Stimulated activated CD8-positive, alpha-beta memory T cell treated with anti-CD3 and anti-CD28 coated beads, Interleukin-12 subunit alpha, Interleukin-12 subunit beta, amount 100 ng/mL, for 4 hours (primary cell): ENCODE results near the gene TSKU.
"Not testable (repeated sequence)": the region's sequence is repeated elsewhere in the genome, so short reads cannot be mapped to it uniquely, and the experiment has no call there.

Experiments used
- DNase-seq: peaks from one replicate; pipeline ENCODE4 v3.0.0-alpha.2; 2020; ENCODE audit warnings: low read depth

The TSKU gene

GRCh38 chr11:76824980-76825725, 42.0 kb downstream of the TSKU start:
- DNase-seq: no peak

- no peak for DNase-seq
Observed at GRCh38 chr11:76825726-76826396, 42.7 kb downstream of the TSKU start.

DNA sequence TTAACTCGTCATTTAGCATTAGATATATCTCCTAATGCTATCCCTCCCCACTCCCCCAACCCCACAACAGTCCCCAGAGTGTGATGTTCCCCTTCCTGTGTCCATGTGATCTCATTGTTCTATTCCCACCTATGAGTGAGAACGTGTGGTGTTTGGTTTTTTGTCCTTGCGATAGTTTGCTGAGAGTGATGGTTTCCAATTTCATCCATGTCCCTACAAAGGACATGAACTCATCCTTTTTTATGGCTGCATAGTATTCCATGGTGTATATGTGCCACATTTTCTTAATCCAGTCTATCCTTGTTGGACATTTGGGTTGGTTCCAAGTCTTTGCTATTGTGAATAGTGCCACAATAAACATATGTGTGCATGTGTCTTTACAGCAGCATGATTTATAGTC, 43.4 kb downstream of the TSKU start:
- not testable (repeated sequence) for DNase-seq

GRCh38 chr11:76827005-76827404, 43.8 kb downstream of the TSKU start:
- DNase-seq: not testable (repeated sequence)

GRCh38 chr11:76830639-76831327, 47.6 kb downstream of the TSKU start:
- no peak for DNase-seq

- DNase-seq: no peak
Observed at GRCh38 chr11:76831686-76832310, 48.6 kb downstream of the TSKU start.

- DNase-seq: no peak
Observed at GRCh38 chr11:76832361-76832760, 49.2 kb downstream of the TSKU start.

- no peak for DNase-seq
Observed at GRCh38 chr11:76834151-76834550, 51.0 kb downstream of the TSKU start.

DNA sequence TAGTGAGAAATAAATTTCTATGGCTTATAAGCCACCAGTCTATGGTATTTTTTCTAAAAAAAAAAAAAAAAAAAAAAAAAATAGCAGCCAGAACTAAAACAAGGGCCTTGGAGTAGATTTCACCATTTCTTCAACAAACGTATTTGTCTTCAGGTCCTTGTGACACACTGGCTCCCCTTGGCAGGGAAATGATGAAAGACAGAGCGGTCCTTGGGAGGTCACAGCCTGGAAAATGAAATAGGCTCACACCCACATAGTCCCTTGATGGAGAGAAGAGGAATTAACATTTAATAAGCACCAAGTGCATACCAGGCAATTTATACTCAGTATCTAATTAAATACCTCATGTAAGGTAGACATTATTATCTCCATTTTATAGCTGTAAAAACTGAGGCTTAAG, 51.9 kb downstream of the TSKU start:
- DNase-seq: no peak

DNA sequence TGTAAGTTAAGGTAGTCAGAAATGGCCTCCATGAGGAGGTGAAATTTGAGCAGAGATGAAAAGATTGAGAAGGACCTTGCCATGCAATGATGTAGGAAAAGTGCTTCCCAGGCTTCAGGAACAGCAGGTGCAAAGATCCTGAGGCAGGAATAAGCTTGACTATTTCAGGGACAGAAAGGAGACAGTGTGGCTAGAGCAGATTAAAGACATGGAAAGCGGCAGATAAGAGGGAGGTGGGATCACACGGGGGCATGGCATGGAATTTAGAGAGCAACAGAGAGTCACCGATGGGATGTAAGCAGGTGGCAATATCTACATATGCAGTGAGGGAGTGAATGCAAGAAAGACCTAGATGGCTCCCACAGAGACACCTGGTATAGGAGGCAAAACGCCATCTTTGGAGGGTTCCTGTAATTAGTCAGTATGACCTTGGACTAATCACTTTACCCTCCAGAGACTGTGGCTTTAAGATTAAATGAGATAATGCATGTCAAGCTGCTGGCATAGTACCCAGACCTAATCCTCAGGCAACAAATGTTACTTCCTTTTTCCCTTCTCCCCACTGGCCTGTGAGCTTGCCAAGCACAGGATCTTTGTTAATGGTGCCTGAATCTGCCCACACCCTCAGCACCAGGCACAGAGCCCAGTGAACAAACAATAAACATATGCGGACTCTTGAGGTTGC, 52.9 kb downstream of the TSKU start:
- DNase-seq: no peak

GRCh38 chr11:76836613-76837291, 53.6 kb downstream of the TSKU start:
- no peak for DNase-seq

- DNase-seq: no peak
Observed at GRCh38 chr11:76837696-76838677, 54.8 kb downstream of the TSKU start.

DNA sequence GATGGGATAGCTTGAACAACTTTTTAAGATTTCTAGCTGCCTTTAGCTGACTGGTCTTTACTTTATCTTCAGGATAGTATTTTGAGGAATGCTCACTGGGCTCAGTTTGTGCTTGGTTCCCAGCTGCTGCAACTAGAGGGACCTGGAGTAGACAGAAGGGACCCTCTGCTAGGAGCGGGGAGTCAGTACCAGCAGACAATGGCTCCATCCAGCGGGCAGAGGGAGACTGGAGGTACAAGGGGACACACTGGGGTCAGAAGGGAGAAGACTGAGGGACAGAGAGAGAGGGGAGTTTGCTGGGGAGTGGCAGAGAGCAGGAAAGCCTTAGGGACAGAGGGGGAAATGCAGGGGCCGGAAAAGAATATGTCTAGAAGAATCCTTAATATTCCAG, 55.5 kb downstream of the TSKU start:
- DNase-seq: no peak

DNA sequence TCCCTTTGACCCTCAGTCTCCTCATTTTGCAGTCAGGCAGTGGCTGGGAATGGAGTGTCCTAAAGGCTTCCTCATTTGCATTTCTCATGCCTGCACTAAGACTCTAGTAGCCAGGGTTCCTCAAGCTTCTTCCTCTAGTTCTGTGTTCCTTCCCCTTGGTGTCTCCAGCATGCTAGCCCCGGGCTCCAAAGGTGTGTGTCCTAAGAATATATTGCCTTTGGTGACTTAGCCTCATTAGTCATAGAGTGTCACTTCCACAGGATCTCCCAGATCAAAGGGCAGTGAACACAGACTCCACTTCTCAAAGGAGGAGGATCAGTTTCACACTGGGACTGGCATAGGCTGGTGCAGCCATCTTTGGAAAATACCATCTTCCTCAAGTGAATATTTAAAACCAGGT, 56.2 kb downstream of the TSKU start:
- no peak for DNase-seq

DNA sequence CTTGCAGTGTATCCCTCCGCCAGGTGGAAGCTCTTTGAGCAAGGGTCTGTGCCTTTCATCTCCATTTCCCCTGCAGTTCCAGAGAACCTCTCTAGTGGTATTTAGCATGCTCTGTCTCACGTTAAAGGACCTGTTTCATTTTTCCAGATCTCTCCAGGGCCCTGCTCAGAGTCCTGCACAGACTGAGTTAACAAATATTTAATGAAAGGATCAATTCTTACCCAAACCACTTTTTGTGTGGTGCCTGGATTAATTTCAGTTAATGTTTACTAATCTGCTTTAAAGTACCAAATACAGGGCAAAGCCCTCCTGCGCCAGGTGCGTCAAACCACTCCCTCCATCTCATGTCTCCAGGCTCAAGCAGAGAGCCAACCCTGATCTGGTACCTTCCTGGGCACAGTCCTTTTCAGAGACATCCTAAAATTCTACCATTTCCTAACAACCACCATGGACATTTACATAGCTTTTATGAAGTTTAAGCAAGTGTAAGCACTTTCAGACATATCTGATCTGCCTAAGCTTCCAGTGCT, 58.8 kb downstream of the TSKU start:
- DNase-seq: no peak

GRCh38 chr11:76843907-76844306, 60.8 kb downstream of the TSKU start:
- DNase-seq: no peak

DNA sequence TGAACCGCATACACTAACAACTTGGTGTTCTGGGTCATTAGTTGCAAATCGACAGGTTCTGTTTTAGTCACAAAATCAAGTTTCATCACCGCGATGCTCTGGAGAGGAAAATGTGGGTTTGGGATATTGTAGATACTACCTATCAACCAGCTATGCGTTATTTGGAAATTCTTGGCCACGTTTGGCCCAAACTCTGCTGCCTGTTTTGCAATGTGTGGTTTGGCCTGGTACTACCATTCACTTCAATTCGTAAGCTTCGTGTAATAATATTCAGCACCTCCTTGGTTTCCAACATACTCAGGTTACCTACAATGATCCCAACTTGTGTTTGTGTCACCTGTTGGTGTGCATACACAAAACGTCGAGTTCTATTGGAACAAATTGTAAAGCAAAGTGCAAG, 61.4 kb downstream of the TSKU start:
- no peak for DNase-seq

- DNase-seq: no peak
Observed at GRCh38 chr11:76845069-76845468, 61.9 kb downstream of the TSKU start.

DNA sequence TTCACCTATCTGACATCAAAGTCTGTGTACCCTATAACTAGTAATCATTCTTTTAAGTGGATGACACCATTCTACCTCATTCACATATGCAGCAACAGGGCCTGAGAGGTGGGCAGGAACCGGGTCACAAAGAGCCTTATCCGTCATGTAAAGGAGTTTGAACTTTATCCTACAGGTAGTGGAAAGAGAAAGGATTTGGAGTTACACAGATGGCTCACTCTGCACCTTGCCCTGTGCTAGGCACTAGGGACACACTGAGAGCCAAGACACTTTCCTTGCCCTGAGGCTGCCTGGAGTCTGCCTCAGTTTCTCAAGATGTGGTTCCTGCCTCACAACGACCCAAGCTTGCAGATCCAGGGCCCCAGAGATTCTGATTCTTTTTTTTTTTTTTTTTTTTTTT, 63.3 kb downstream of the TSKU start:
- DNase-seq: no peak
